Mesendoderm (in vitro differentiated cells): ENCODE results near the gene CCDC54.
A peak's percentile ranks its signal among the peaks of the same experiment; 100 is the strongest.

Experiments
- DNase-seq: peaks from one replicate; pipeline ENCODE4 v3.0.0; 2013
- H2AK5ac ChIP-seq: 2 replicates; pipeline ENCODE4 v1.6.1; 2013; ENCODE audit warnings: low read length, inconsistent platforms
- H2BK120ac ChIP-seq: 2 replicates; pipeline ENCODE4 v1.6.1; 2013; ENCODE audit warnings: low read depth, mild to moderate bottlenecking, low read length, moderate library complexity, mixed read lengths
- H2BK15ac ChIP-seq: replicated peaks from 2 replicates; pipeline ENCODE4 v1.6.1; 2013; ENCODE audit warnings: low read depth, mild to moderate bottlenecking, moderate library complexity
- H2BK5ac ChIP-seq: 2 replicates; pipeline ENCODE4 v1.6.1; 2013; ENCODE audit warnings: low read length, inconsistent platforms
- H3K18ac ChIP-seq: 2 replicates; pipeline ENCODE4 v1.6.1; 2013; ENCODE audit warnings: mild to moderate bottlenecking, low read length, mixed read lengths
- H3K23ac ChIP-seq: one replicate; pipeline ENCODE4 v1.6.1; 2013; ENCODE audit warnings: low read length
- H3K27ac ChIP-seq: 2 replicates; pipeline ENCODE4 v1.5.1; 2013; ENCODE audit warnings: low read depth, mild to moderate bottlenecking, inconsistent platforms, low read length, moderate library complexity
- H3K27me3 ChIP-seq: 2 replicates; pipeline ENCODE4 v1.6.1; 2013; ENCODE audit warnings: low read length, control low read depth, mild to moderate bottlenecking, inconsistent platforms; ENCODE audit not compliant: insufficient read depth, poor library complexity
- H3K36me3 ChIP-seq: 2 replicates; pipeline ENCODE4 v1.6.1; 2013; ENCODE audit warnings: low read length, inconsistent platforms; ENCODE audit not compliant: control insufficient read depth, insufficient read depth
- H3K4ac ChIP-seq: one replicate; pipeline ENCODE4 v1.6.1; 2013; ENCODE audit warnings: low read depth, mild to moderate bottlenecking, low read length, moderate library complexity
- H3K4me1 ChIP-seq: 2 replicates; pipeline ENCODE4 v1.6.1; 2013; ENCODE audit warnings: low read depth, low read length, inconsistent platforms; ENCODE audit not compliant: control insufficient read depth
- H3K4me2 ChIP-seq: 2 replicates; pipeline ENCODE4 v1.6.1; 2013; ENCODE audit warnings: low read length
- H3K4me3 ChIP-seq: 2 replicates; pipeline ENCODE4 v1.5.1; 2013; ENCODE audit warnings: mild to moderate bottlenecking, low read length
- H3K56ac ChIP-seq: one replicate; pipeline ENCODE4 v1.6.1; 2013; ENCODE audit warnings: low read length
- H3K79me1 ChIP-seq: 2 replicates; pipeline ENCODE4 v1.6.1; 2013; ENCODE audit warnings: low read length, inconsistent platforms
- H3K79me2 ChIP-seq: 2 replicates; pipeline ENCODE4 v1.6.1; 2013; ENCODE audit warnings: mild to moderate bottlenecking, low read length; ENCODE audit not compliant: control insufficient read depth, insufficient read depth
- H3K9ac ChIP-seq: 2 replicates; pipeline ENCODE4 v1.6.1; 2013; ENCODE audit warnings: low read length, inconsistent platforms
- H4K5ac ChIP-seq: one replicate; pipeline ENCODE4 v1.6.1; 2013; ENCODE audit warnings: low read length
- H4K8ac ChIP-seq: one replicate; pipeline ENCODE4 v1.6.1; 2013; ENCODE audit warnings: low read depth, mild to moderate bottlenecking, control low read depth, low read length, moderate library complexity
- WGBS: extraction: QIAGEN DNeasy Blood & Tissue Kit; methylation state at CpG from one replicate; pipeline ENCODE4 v1.1.7; 2013; ENCODE audit warnings: low lambda C conversion rate, missing lambda C conversion rate; ENCODE audit not compliant: insufficient coverage; ENCODE audit errors: extremely low coverage; 5-methylcytosine and 5-hydroxymethylcytosine counted together

Gene CCDC54

DNA sequence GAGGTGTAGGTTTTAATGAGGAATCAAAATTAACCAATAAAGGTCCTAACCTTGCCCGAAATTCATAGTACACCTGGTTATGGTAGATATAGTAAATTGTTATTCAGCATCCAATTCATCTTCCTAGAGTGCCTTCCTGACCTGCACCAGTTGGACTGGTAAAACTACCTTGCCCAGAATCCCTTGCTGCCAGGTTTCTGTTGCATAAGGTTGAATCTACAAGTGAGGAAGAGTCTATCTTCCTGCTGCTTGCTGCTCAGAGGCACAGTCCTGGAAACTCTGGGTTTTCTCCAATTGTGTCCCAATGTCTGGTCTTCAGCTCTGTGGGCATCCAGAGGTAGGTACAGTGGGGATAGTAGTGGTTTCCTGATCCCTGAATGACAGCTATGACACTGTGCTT lies 17.3 kb downstream of the CCDC54 start:
- Histone ChIP-seq H4K5ac (no peak overlapping the region), H3K4ac (no peak overlapping the region), H3K18ac (no peak overlapping the region), H2BK120ac (no peak overlapping the region), H3K27me3 (no peaks in the 10 kb centered on the region), H3K9ac (no peak overlapping the region), H3K36me3 (no peaks in the 10 kb centered on the region), H3K27ac (no peak overlapping the region), H3K79me1 (no peaks in the 10 kb centered on the region), H3K23ac (no peak overlapping the region), H2BK5ac (no peak overlapping the region), H3K56ac (no peak overlapping the region), H3K79me2 (no peaks in the 10 kb centered on the region), H3K4me2 (no peak overlapping the region), H4K8ac (no peak overlapping the region), H2AK5ac (no peak overlapping the region), H2BK15ac (no peak overlapping the region), H3K4me1 (peaks cover 2% of the 10 kb centered on the region), H3K4me3 (no peak overlapping the region)
- peak; percentile 21 for DNase-seq
- WGBS = no CpG with 5 or more reads among the region's 1 CpG

DNA sequence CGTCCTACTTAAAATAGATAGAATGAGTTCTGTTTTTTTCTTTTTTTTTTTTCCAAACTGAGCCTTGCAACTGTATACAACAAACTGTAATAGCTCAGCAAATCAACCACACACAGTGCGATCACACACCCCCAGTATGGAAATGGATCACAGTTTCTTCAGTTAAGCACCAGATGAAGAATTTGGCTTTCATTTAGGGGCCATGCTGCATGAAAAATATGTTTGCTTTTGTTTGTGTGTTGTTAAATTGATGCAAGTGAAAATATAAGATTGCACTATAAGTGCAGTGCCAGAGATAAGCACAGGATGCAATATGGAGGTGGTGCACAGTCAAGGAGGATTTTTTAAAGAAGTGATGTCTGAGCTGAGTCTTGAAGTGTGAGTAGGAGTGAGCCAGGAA lies 17.8 kb downstream of the CCDC54 start:
- no peak overlapping the region for H3K56ac ChIP-seq
- no CpG with 5 or more reads among the region's 2 CpGs for WGBS
- no peak overlapping the region for H3K4ac ChIP-seq
- no peak overlapping the region for H3K4me2 ChIP-seq
- no peak overlapping the region for H2BK5ac ChIP-seq
- no peak overlapping the region for H3K9ac ChIP-seq
- no peaks in the 10 kb centered on the region for H3K36me3 ChIP-seq
- no peaks in the 10 kb centered on the region for H3K79me2 ChIP-seq
- no peak for DNase-seq
- H2AK5ac ChIP-seq = no peak overlapping the region
- no peak overlapping the region for H4K5ac ChIP-seq
- H3K27me3 ChIP-seq = no peaks in the 10 kb centered on the region
- no peak overlapping the region for H3K27ac ChIP-seq
- no peak overlapping the region for H4K8ac ChIP-seq
- no peak overlapping the region for H3K18ac ChIP-seq
- no peak overlapping the region for H2BK120ac ChIP-seq
- no peak overlapping the region for H3K4me3 ChIP-seq
- H3K79me1 ChIP-seq = no peaks in the 10 kb centered on the region
- H3K23ac ChIP-seq = no peak overlapping the region
- H2BK15ac ChIP-seq = no peak overlapping the region
- peaks cover 2% of the 10 kb centered on the region for H3K4me1 ChIP-seq

DNA sequence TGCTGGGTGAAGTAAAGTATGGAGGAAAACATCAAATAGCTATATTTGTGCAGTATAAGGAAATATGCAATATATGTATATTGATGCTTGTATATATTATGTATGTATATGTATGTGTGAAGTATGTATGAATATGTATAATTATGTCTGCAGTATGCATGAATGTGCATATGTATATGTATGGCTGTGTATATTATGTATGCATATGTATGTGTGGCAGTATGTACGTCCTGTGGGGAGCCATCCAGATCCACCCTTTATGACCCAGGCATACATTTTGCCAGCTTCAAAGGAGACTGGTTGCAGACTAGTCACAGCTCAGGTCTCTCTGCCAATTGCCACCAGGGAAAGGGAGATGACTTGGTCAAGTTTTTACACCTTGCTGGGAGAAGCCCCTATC lies 24.1 kb downstream of the CCDC54 start:
- H3K18ac ChIP-seq = no peak overlapping the region
- WGBS = no CpG with 5 or more reads among the region's 1 CpG
- no peak overlapping the region for H3K4me2 ChIP-seq

DNA sequence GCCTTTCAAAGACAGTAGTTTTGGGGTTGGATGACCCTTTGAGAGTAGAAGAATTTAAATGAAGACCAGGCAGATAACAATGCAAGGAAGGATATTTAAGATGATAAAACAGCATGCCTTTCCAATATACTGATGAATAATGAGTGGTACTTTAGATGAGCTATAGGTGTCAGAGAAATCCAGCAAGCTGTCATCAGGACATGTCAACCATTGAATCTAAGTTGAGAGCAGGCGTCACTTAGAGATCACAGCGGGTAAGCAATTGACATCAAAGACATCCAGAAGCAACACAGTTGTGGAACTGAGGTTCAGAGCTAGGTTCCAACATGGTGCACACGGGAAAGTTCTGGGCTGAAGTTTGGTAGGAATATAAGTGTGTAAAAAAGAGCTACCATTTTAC lies 25.0 kb downstream of the CCDC54 start:
- no peaks in the 10 kb centered on the region for H3K79me2 ChIP-seq
- H3K56ac ChIP-seq = no peak overlapping the region
- H4K5ac ChIP-seq = no peak overlapping the region
- no peak overlapping the region for H2AK5ac ChIP-seq
- no peak for DNase-seq
- H3K4ac ChIP-seq = no peak overlapping the region
- H2BK5ac ChIP-seq = no peak overlapping the region
- no peak overlapping the region for H3K9ac ChIP-seq
- no peaks in the 10 kb centered on the region for H3K27me3 ChIP-seq
- no peak overlapping the region for H3K4me3 ChIP-seq
- no peak overlapping the region for H3K18ac ChIP-seq
- no peaks in the 10 kb centered on the region for H3K4me1 ChIP-seq
- no peak overlapping the region for H3K23ac ChIP-seq
- no peak overlapping the region for H3K27ac ChIP-seq
- H2BK120ac ChIP-seq = no peak overlapping the region
- H3K4me2 ChIP-seq = no peak overlapping the region
- no peaks in the 10 kb centered on the region for H3K36me3 ChIP-seq
- no peak overlapping the region for H2BK15ac ChIP-seq
- no CpG with 5 or more reads among the region's 3 CpGs for WGBS
- H3K79me1 ChIP-seq = no peaks in the 10 kb centered on the region
- H4K8ac ChIP-seq = no peak overlapping the region

More for the DNA sequence above, 24.1 kb downstream of the CCDC54 start:
- Histone ChIP-seq H4K5ac (no peak overlapping the region), H3K79me1 (no peaks in the 10 kb centered on the region), H2AK5ac (no peak overlapping the region), H3K4me3 (no peak overlapping the region), H3K23ac (no peak overlapping the region), H3K79me2 (no peaks in the 10 kb centered on the region), H3K4me1 (no peaks in the 10 kb centered on the region), H2BK5ac (no peak overlapping the region), H3K27me3 (no peaks in the 10 kb centered on the region), H3K4ac (no peak overlapping the region), H3K9ac (no peak overlapping the region), H2BK120ac (no peak overlapping the region), H3K27ac (no peak overlapping the region), H2BK15ac (no peak overlapping the region), H4K8ac (no peak overlapping the region), H3K36me3 (no peaks in the 10 kb centered on the region), H3K56ac (no peak overlapping the region)
- no peak for DNase-seq

DNA sequence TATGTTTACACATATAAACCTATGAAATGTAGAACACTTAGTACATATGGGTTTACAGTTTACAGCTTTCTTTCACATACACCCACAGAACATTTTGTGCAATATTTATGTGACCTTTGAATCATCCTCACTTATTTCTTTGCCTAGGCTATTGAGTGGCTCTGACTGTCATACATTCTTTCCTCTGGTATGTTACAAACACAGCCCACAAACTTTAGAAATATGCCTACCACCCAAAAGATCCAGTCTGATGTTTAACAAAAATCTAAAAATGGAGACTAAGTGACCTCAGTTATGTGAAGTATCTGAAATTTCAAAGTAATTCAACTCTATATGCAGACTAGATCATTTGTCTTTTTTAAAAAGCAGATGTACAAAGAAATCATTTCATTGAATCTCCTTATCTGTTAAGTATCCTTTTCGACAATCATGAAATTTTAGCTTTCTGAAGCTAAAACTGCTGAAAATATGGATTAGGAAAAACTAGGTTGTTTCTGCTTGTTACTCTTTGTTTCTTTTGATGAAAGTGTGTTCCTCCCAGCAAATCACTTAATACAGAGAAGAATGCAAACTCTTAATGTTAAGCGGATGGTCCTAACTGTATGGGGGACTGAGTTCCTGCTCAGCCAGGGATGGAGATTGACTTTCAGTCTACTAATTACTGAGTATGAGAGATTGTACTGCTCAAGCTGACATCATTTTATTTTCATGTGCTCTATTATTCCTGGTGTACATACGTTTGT lies 27.7 kb downstream of the CCDC54 start:
- Histone ChIP-seq H3K27me3 (no peaks in the 10 kb centered on the region), H2AK5ac (no peak overlapping the region), H3K9ac (no peak overlapping the region), H2BK120ac (no peak overlapping the region), H3K4ac (no peak overlapping the region), H4K5ac (no peak overlapping the region), H3K23ac (no peak overlapping the region), H2BK15ac (no peak overlapping the region), H2BK5ac (no peak overlapping the region), H3K27ac (no peak overlapping the region), H3K4me2 (no peak overlapping the region), H3K18ac (no peak overlapping the region), H3K79me1 (no peaks in the 10 kb centered on the region), H3K4me1 (no peaks in the 10 kb centered on the region), H3K79me2 (no peaks in the 10 kb centered on the region), H3K4me3 (no peak overlapping the region), H3K36me3 (no peaks in the 10 kb centered on the region), H4K8ac (no peak overlapping the region), H3K56ac (no peak overlapping the region)
- no CpG with 5 or more reads among the region's 3 CpGs for WGBS
- DNase-seq = no peak

DNA sequence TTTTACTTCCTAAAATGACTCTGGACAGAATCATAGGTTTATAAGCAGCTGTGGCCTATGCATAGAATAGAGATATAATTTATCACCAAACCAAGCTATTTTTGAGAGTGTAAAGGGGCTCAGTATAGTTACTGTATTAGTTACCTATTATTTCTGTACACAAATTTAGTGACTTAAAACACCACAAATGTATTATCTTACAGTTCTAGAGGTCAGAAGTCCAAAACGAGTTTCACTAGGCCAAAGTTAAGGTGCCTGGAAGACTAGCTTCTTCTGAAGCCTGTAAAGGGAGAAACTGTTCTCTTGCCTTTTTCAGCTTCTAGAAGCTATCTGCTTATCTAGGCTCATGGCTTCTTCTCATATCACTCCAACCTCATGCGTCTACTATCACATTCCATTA lies 30.1 kb downstream of the CCDC54 start:
- Histone ChIP-seq H3K79me2 (no peaks in the 10 kb centered on the region), H2BK5ac (no peak overlapping the region), H3K36me3 (no peaks in the 10 kb centered on the region), H4K5ac (no peak overlapping the region), H3K18ac (no peak overlapping the region), H3K23ac (no peak overlapping the region), H2AK5ac (no peak overlapping the region), H4K8ac (no peak overlapping the region), H3K56ac (no peak overlapping the region), H2BK15ac (no peak overlapping the region), H3K27ac (no peak overlapping the region), H3K4me1 (no peaks in the 10 kb centered on the region), H2BK120ac (no peak overlapping the region), H3K4me3 (no peak overlapping the region), H3K9ac (no peak overlapping the region), H3K79me1 (no peaks in the 10 kb centered on the region), H3K4ac (no peak overlapping the region), H3K4me2 (no peak overlapping the region), H3K27me3 (no peaks in the 10 kb centered on the region)
- no CpG with 5 or more reads among the region's 2 CpGs for WGBS
- DNase-seq = no peak
